Central memory CD8-positive, alpha-beta T cell (primary cell): ENCODE results near the gene TULP3.

Experiments
- ATAC-seq: fragments of 150-1000 bp; cut with Tn5 transposase; replicated peaks from 2 replicates; pipeline ENCODE4 v1.10.0; 2022; ENCODE audit warnings: mild to moderate bottlenecking, moderate FRiP score, moderate number of reproducible peaks; ENCODE audit not compliant: poor library complexity, severe bottlenecking; ENCODE audit errors: extremely low read depth
- DNase-seq, 2 donors: peaks; one replicate each; pipeline ENCODE4 v3.0.0; 2021; ENCODE audit warnings: low spot score in 2 of 2
- H3K27ac Mint-ChIP-seq: one replicate; pipeline ENCODE4 v1.8.0; 2022; ENCODE audit warnings: low read depth, mild to moderate bottlenecking, moderate library complexity, mixed read lengths
- H3K27me3 Mint-ChIP-seq: one replicate; pipeline ENCODE4 v1.8.0; 2022; ENCODE audit warnings: mixed read lengths
- H3K36me3 Mint-ChIP-seq: one replicate; pipeline ENCODE4 v1.8.0; 2022; ENCODE audit warnings: mild to moderate bottlenecking, moderate library complexity, mixed read lengths; ENCODE audit not compliant: insufficient read depth
- H3K4me1 Mint-ChIP-seq: one replicate; pipeline ENCODE4 v1.8.0; 2022; ENCODE audit warnings: mixed read lengths
- H3K4me3 Mint-ChIP-seq: one replicate; pipeline ENCODE4 v1.8.0; 2022; ENCODE audit warnings: mild to moderate bottlenecking, moderate library complexity, mixed read lengths
- H3K9me3 Mint-ChIP-seq: one replicate; pipeline ENCODE4 v1.8.0; 2022; ENCODE audit warnings: mixed read lengths

Gene TULP3

GRCh38 chr12:2886768-2887450 lies 3.8 kb upstream of the TULP3 start:
- no peaks in the 10 kb centered on the region for H3K9me3 Mint-ChIP-seq
- peaks cover 36% of the 10 kb centered on the region for H3K36me3 Mint-ChIP-seq
- peaks cover 36% of the 10 kb centered on the region for H3K4me1 Mint-ChIP-seq
- H3K4me3 Mint-ChIP-seq, result no peak overlapping the region
- no peak overlapping the region for H3K27ac Mint-ChIP-seq
- no peaks in the 10 kb centered on the region for H3K27me3 Mint-ChIP-seq
- ATAC-seq (no peak), DNase-seq (no peak)

GRCh38 chr12:2890001-2890387 lies 697 bp upstream of the TULP3 start:
- Mint-ChIP-seq H3K9me3 (no peaks in the 10 kb centered on the region), H3K4me3 (peak overlapping the region; percentile 86), H3K4me1 (peaks cover 31% of the 10 kb centered on the region), H3K27ac (peak overlapping the region; percentile 93), H3K27me3 (no peaks in the 10 kb centered on the region), H3K36me3 (peaks cover 34% of the 10 kb centered on the region)
- DNase-seq (no peak), ATAC-seq (peak; percentile 0)

- Mint-ChIP-seq H3K4me3 (peak overlapping the region; percentile 86), H3K27me3 (no peaks in the 10 kb centered on the region), H3K4me1 (peaks cover 31% of the 10 kb centered on the region), H3K27ac (peak overlapping the region; percentile 93), H3K9me3 (no peaks in the 10 kb centered on the region), H3K36me3 (peaks cover 26% of the 10 kb centered on the region)
- DNase-seq (no peak), ATAC-seq (peak; percentile 10)
Observed at GRCh38 chr12:2891240-2892053, 756 bp downstream of the TULP3 start.

GRCh38 chr12:2892246-2892645 lies 1.6 kb downstream of the TULP3 start:
- H3K4me1 Mint-ChIP-seq, result peaks cover 31% of the 10 kb centered on the region
- ATAC-seq (no peak), DNase-seq (no peak)

GRCh38 chr12:2893007-2893406 lies 2.3 kb downstream of the TULP3 start:
- Mint-ChIP-seq H3K4me3 (peak overlapping the region; percentile 40), H3K9me3 (no peaks in the 10 kb centered on the region), H3K27ac (no peak overlapping the region), H3K4me1 (peaks cover 31% of the 10 kb centered on the region), H3K27me3 (no peaks in the 10 kb centered on the region), H3K36me3 (peaks cover 22% of the 10 kb centered on the region)
- DNase-seq (no peak), ATAC-seq (no peak)

More at GRCh38 chr12:2892246-2892645, 1.6 kb downstream of the TULP3 start:
- no peak overlapping the region for H3K27ac Mint-ChIP-seq
- H3K4me3 Mint-ChIP-seq, result peak overlapping the region; percentile 86
- H3K9me3 Mint-ChIP-seq, result no peaks in the 10 kb centered on the region
- peaks cover 23% of the 10 kb centered on the region for H3K36me3 Mint-ChIP-seq
- H3K27me3 Mint-ChIP-seq, result no peaks in the 10 kb centered on the region

GRCh38 chr12:2895051-2895451 lies 4.4 kb downstream of the TULP3 start:
- Mint-ChIP-seq H3K9me3 (no peaks in the 10 kb centered on the region), H3K36me3 (peaks cover 11% of the 10 kb centered on the region), H3K4me1 (peaks cover 19% of the 10 kb centered on the region), H3K27ac (no peak overlapping the region), H3K27me3 (no peaks in the 10 kb centered on the region), H3K4me3 (no peak overlapping the region)
- DNase-seq (no peak), ATAC-seq (no peak)

- H3K36me3 Mint-ChIP-seq, result peaks cover 9% of the 10 kb centered on the region
- H3K9me3 Mint-ChIP-seq, result no peaks in the 10 kb centered on the region
- peaks cover 14% of the 10 kb centered on the region for H3K4me1 Mint-ChIP-seq
- ATAC-seq, result no peak
- no peaks in the 10 kb centered on the region for H3K27me3 Mint-ChIP-seq
- H3K4me3 Mint-ChIP-seq, result no peak overlapping the region
- no peak for DNase-seq
- H3K27ac Mint-ChIP-seq, result no peak overlapping the region
Observed at GRCh38 chr12:2895511-2895910, 4.8 kb downstream of the TULP3 start.

GRCh38 chr12:2897418-2897817 lies 6.7 kb downstream of the TULP3 start:
- DNase-seq (no peak), ATAC-seq (no peak)
- Mint-ChIP-seq H3K36me3 (peaks cover 2% of the 10 kb centered on the region), H3K4me1 (peaks cover 5% of the 10 kb centered on the region), H3K27me3 (no peaks in the 10 kb centered on the region), H3K4me3 (no peak overlapping the region), H3K9me3 (no peaks in the 10 kb centered on the region), H3K27ac (no peak overlapping the region)

- H3K4me3 Mint-ChIP-seq, result no peak overlapping the region
- DNase-seq (no peak), ATAC-seq (no peak)
- H3K36me3 Mint-ChIP-seq, result peaks cover 2% of the 10 kb centered on the region
- H3K4me1 Mint-ChIP-seq, result no peaks in the 10 kb centered on the region
- H3K27ac Mint-ChIP-seq, result no peak overlapping the region
- no peaks in the 10 kb centered on the region for H3K27me3 Mint-ChIP-seq
- H3K9me3 Mint-ChIP-seq, result no peaks in the 10 kb centered on the region
Observed at GRCh38 chr12:2900642-2901041, 10.0 kb downstream of the TULP3 start.

GRCh38 chr12:2902272-2902880 lies 11.7 kb downstream of the TULP3 start:
- peaks cover 3% of the 10 kb centered on the region for H3K36me3 Mint-ChIP-seq
- no peak for ATAC-seq
- no peaks in the 10 kb centered on the region for H3K27me3 Mint-ChIP-seq
- no peaks in the 10 kb centered on the region for H3K9me3 Mint-ChIP-seq
- no peak overlapping the region for H3K27ac Mint-ChIP-seq
- H3K4me1 Mint-ChIP-seq, result no peaks in the 10 kb centered on the region
- DNase-seq, result no peak
- no peak overlapping the region for H3K4me3 Mint-ChIP-seq

- Mint-ChIP-seq H3K4me3 (no peak overlapping the region), H3K36me3 (peaks cover 1% of the 10 kb centered on the region), H3K27ac (no peak overlapping the region)
Observed at GRCh38 chr12:2904260-2904659, 13.6 kb downstream of the TULP3 start.

GRCh38 chr12:2912216-2912575 lies 21.5 kb downstream of the TULP3 start:
- Mint-ChIP-seq H3K9me3 (no peaks in the 10 kb centered on the region), H3K4me1 (no peaks in the 10 kb centered on the region), H3K27me3 (no peaks in the 10 kb centered on the region), H3K36me3 (peaks cover 4% of the 10 kb centered on the region), H3K27ac (no peak overlapping the region), H3K4me3 (no peak overlapping the region)
- ATAC-seq (no peak), DNase-seq (no peak)

More at GRCh38 chr12:2904260-2904659, 13.6 kb downstream of the TULP3 start:
- no peak for ATAC-seq
- H3K27me3 Mint-ChIP-seq, result no peaks in the 10 kb centered on the region
- no peaks in the 10 kb centered on the region for H3K4me1 Mint-ChIP-seq
- DNase-seq, result no peak
- H3K9me3 Mint-ChIP-seq, result no peaks in the 10 kb centered on the region

GRCh38 chr12:2919249-2919648 lies 28.6 kb downstream of the TULP3 start:
- ATAC-seq (no peak), DNase-seq (no peak)
- H3K4me1 Mint-ChIP-seq, result no peaks in the 10 kb centered on the region
- no peaks in the 10 kb centered on the region for H3K9me3 Mint-ChIP-seq
- peaks cover 18% of the 10 kb centered on the region for H3K36me3 Mint-ChIP-seq
- H3K27ac Mint-ChIP-seq, result no peak overlapping the region
- H3K27me3 Mint-ChIP-seq, result no peaks in the 10 kb centered on the region
- H3K4me3 Mint-ChIP-seq, result no peak overlapping the region
